Germinal center (tissue), 1 donor: Measurements from ENCODE around the gene COPS8.

ENCODE experiments used
- DNase-seq: peaks from one replicate; pipeline ENCODE4 v3.0.0; 2012; ENCODE audit warnings: mixed read lengths, low spot score

Gene COPS8

DNA sequence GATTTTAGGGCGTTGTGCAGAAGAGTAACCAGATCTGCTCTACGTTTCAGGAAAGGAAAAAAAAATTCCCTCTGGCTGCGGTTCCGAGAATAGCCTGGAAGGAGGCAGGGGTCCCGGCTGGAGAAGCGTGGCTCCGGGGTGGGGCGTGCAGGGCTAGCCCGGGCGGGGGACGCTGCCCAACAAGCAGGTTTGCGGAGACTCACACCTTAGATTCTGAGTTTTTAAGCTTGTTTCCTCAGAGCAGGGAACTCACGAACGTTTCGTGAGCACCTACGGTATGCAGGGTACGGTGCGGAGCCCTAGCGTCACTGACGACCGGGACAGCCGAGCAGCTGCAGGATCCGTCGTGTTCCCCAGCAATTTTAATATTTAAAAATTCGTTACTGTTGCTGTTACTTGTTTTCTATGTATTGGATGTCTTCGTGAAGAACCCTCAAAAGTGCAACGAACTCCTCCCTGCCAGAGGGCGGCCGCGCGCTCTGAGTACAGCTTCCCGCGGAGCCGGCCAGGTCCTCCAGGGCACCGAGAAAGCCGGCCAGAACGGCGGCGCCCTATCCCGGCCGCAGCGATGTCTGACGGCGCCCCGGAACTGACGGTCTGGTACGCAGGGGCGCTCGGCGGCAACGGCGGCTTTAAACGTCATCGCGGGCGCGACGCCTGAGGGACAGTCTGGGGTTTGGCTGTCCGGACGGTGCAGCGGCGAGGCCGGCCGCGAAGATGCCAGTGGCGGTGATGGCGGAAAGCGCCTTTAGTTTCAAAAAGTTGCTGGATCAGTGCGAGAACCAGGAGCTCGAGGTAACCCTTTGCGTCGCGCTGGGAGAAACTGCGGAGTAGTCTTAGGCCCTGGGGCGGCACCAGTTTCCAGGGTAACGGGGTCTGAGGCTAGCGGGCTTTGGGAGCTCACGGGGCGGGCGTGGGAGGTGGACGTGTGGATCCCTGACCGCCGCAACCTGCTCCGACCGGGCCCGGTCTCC is at the start of gene COPS8:
Gene COPS8 (plus strand): TSS at position 642 of the 974 bp plus-strand sequence. CDS start 76 bp downstream, at position 718.
- peak; percentile 89 for DNase-seq

- no peak for DNase-seq
These were observed 46.2 kb upstream of the COPS8 start for GRCh38 chr2:237039301-237040031.

- DNase-seq: no peak
These were observed 44.5 kb upstream of the COPS8 start for GRCh38 chr2:237041231-237041630.

DNA sequence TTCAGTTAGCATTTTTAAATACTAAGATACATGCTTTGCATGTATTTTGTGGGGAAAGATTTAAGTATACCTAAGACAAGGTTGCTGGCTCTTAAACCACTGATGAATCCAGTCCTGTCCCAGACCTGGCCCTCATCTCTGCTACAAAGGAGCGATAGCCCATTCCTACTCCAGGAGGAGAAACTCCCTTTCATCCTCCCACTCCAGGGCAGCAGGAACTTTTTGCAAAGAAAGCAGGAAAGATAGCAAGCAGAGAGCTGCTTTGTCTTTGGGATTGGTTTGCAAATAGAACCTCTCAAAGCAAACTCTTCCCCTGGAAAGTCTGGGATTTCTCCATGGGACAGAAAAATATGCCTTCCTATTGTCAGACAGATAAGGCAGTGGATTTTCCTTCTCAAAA is 43.6 kb upstream of the COPS8 start:
- DNase-seq: no peak

DNA sequence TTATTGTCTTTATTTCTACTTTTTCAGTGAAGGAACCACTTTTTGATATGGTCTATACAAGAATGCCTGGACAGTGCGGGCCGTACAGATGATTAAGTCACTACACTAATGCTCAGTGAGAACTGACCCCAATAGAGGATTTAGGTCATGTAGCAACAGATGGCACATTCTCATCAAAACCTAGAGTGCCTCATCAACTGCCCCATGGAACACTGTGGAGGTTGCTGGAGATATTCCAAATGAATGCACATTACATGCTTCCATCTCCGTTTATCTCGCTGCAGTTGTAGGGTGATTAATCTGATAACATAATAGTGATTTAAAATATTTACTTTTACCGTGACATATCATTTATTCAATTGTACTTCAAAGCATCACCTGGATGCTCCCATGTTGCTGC is 41.8 kb upstream of the COPS8 start:
- no peak for DNase-seq

- DNase-seq: no peak
These were observed 41.4 kb upstream of the COPS8 start for GRCh38 chr2:237044281-237044680.

DNA sequence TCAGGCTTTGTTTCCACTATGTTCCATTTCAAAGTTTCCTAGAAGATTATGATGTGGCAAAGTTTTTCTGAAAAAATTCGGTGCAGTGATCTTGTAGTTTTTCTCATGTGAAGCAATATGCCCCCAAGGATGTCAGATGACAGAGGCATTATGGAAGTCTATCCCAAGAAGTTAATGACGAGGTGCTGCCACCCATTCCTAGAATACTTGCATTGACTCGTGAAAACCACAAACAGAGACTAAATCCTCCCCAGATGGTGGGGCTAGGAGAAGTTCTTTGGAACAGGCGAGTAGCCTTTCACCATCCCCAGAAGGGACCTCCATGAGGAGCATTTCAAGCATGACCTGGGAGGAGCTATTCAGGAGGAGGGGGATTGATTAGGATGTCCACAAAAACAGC is 40.2 kb upstream of the COPS8 start:
- no peak for DNase-seq

DNA sequence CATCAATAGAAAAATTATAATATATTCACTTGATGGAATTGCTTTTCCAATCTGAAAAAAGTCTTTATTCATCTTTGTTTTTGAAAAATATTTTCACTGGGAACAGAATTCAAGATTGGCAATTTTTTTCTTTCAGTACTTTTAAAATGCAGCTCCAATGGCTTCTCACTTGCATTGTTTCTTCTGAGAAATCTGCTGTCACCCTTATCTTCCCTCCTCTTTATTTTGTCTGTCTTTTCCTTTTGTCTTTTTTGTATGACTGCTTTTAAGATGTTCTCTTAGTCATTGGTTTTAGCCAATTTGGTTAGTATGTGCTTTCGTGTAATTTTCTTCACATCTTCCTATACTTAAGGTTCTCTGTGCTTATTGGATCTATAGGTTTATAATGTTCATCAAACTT is 37.1 kb upstream of the COPS8 start:
- no peak for DNase-seq

GRCh38 chr2:237051861-237052260 is 33.8 kb upstream of the COPS8 start:
- DNase-seq: no peak

DNA sequence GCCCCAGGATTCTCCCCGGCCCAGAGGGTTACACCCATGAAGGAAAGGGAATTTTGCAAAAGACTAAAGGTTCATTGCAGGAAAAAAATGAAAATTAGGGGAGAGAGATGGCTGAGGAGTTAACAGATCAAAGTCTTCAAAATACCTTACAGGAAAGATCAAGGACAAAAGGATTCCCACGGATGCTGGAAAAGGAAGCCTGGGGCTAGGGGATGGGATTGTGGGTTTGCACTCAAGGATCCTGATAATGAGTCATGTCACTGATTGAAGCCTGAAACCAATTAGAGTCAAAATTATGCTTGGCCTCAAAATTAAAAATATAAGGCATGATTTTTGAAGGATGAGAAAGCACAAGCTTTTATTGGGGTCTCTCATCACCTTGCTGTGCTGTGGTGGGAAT is 32.6 kb upstream of the COPS8 start:
- no peak for DNase-seq

DNA sequence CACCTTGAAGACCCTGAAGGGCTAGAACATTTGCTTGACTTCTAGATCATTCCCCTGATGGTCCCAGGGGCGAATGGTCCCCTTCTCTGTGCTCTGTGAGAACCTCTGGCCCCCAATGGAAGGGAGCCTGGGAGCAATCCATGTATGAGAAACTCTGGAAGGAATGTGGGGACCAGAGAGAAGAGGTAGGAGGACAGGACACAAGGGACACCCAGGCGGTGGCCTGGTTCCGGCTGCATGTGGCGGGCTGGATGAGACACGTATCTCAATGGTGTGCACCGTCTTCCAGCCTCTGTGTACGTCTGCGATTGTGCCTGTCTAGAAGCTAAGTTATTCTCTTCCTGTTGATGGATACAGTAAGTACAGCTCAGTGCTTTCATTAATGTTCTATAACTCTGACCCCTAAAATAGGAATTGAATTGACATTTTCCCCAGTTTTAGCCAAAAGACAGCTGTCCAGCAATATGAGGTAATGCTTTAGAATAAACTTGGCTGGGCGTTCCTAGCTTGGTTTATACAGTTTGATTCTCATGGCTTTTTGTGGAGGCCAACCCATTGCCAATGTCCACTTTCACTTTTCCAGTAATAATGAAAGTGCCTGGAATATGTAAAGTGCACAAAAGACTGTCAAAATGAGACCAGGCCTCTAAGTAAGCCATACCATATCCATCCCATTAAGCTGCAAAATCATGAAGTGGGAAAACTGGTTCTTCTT is 30.1 kb upstream of the COPS8 start:
- no peak for DNase-seq

GRCh38 chr2:237056287-237056875 is 29.3 kb upstream of the COPS8 start:
- no peak for DNase-seq

DNA sequence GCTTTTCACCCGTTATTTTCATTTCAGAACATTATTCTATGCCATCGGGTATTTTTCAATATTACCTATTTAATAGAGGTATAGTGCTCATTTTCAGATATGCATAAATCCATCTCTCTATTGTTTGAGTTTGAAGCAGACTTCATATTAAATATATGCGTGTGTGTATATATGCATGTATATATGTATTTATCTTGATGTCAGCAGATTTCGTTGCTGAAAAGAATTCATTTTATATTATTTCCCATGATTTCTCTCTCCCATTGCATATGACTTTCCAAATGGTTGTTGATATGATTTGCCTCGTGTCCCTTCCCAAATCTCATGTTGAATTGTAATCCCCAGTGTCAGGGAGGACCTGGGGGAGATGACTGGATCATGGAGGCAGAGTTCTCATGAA is 28.6 kb upstream of the COPS8 start:
- DNase-seq: no peak

GRCh38 chr2:237057893-237058300 is 27.8 kb upstream of the COPS8 start:
- DNase-seq: peak; percentile 53

DNA sequence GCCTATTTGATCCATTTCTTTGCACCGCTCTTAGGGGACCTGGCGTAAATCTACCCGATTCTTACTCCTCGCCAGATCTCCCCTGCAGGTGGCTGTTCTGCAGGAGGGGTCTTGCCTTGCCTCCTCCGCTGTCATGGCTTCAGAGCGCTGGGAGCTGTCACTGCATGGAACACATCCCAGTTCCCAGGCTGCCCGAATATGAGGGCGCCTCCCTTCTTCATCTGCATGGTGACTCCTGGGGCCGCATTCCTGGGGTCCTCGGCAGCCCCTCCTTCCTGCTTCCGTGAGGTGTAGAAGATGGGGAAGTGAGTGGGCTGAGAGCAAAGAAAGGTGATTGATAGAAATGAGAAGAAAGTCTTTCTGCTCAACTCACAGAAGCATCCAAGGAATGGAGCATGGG is 27.3 kb upstream of the COPS8 start:
- peak; percentile 24 for DNase-seq

- peak; percentile 75 for DNase-seq
These were observed 26.4 kb upstream of the COPS8 start for GRCh38 chr2:237059155-237059875.

DNA sequence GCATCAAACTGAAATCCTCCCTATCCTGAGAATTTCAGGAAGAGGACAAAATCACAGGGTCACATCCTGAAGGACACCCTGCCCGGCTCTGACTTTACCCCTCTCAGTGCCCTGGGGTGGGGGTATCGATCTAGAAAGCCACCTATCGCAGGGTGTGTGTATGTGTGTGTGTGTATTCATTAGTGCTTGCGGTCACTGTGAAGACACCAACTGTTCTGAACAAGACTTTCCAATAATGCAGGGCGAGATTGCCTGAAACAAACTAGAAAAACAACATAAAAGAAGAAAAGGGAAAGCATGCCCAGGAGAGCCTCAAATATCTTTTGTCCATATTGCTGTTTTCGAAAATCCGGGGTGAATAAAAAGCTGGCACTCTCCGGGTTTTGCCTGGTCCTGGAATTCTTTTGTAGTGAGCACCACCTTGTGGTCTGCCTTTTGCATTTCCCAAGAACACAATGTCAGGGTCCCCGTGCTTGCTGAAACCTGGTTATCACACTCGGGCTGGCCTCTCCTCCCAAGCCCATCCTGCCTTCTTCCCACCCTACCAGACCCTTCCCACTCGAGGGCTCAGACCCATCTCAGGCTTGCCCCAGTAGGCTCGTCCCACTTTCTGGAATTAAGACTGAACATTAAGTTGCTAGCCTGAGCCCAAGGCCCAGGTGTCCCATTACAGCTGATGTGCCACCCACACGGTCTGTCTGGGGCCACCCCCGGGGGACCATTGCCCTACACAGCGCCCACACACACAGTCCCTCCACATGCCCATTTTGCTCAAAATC is 25.0 kb upstream of the COPS8 start:
- peak; percentile 62 for DNase-seq

DNA sequence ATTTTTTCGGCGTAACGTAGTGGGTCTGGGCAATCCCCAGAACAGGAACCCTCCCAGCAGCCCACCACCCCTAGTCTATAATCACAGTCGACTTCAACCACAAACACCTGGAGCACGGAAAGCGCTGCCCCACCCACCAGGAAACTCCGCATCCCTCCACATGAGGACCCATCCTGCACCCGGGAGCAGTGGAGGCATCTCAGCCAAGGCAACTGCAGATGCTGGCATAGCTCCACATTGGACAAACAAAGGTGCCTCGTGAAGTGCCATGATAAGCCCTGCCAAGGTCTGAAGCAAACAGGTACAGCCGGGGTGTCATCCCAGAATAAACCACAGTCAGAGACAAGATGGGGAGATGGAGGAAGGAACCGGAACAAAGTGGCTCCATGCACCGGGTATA is 24.3 kb upstream of the COPS8 start:
- DNase-seq: no peak

GRCh38 chr2:237062585-237062984 is 23.1 kb upstream of the COPS8 start:
- no peak for DNase-seq

- no peak for DNase-seq
These were observed 21.3 kb upstream of the COPS8 start for GRCh38 chr2:237064203-237065070.
